GM18526 (cell line): Measurements from ENCODE around the gene SULT1A3.
"Not testable (repeated sequence)": the region's sequence is repeated elsewhere in the genome, so short reads cannot be mapped to it uniquely, and the experiment has no call there.

Source experiments
- POLR2A ChIP-seq: IDR thresholded peaks from 3 replicates; pipeline ENCODE4 v1.6.1; 2011; ENCODE audit not compliant: insufficient read length; ENCODE audit errors: extremely low read depth

SULT1A3 gene

GRCh38 chr16:30186782-30187555 lies 12.1 kb upstream of the SULT1A3 start:
- no peak for TF ChIP-seq POLR2A

- TF ChIP-seq POLR2A: no peak
Observed at GRCh38 chr16:30187556-30187865, 11.5 kb upstream of the SULT1A3 start.

- TF ChIP-seq POLR2A: no peak
Observed at GRCh38 chr16:30187971-30188561, 11.0 kb upstream of the SULT1A3 start.

- TF ChIP-seq POLR2A: not testable (repeated sequence)
Observed at GRCh38 chr16:30193615-30194014, 5.4 kb upstream of the SULT1A3 start, which contains the start of the genes BOLA2B and SLX1A. BOLA2B (minus strand) TSS chr16:30193666; CDS start chr16:30193595, 71 bp downstream. SLX1A (plus strand) TSS chr16:30193875; CDS start chr16:30194085, 210 bp downstream.

- not testable (repeated sequence) for TF ChIP-seq POLR2A
Observed at GRCh38 chr16:30248379-30248778, 49.3 kb downstream of the SULT1A3 start, which contains the start of gene NPIPB13. NPIPB13 (minus strand) TSS chr16:30248479; CDS start chr16:30245573, 2,906 bp downstream.
